Activated T-helper 1 cell treated with Interleukin-2 at 50 U/mL for 16 hours (primary cell): ENCODE data around the gene ARL17B.
"Not testable (repeated sequence)": the region's sequence is repeated elsewhere in the genome, so short reads cannot be mapped to it uniquely, and the experiment has no call there.

Experiments
- DNase-seq: peaks from one replicate; pipeline ENCODE4 v3.0.0-alpha.2; 2020; ENCODE audit warnings: low read depth

The ARL17B gene

GRCh38 chr17:46361755-46362154 lies at the start of gene ARL17B:
Gene ARL17B, minus strand, starts transcription at chr17:46361766. Its CDS starts 3,369 bp downstream, at chr17:46358397.
- DNase-seq = peak; percentile 48

GRCh38 chr17:46409864-46410263 lies 48.3 kb upstream of the ARL17B start:
- not testable (repeated sequence) for DNase-seq

GRCh38 chr17:46407155-46407554 lies 45.6 kb upstream of the ARL17B start:
- not testable (repeated sequence) for DNase-seq

- DNase-seq = not testable (repeated sequence)
Observed at GRCh38 chr17:46401033-46401787, 39.6 kb upstream of the ARL17B start.

- DNase-seq = not testable (repeated sequence)
Observed at GRCh38 chr17:46400543-46400942, 39.0 kb upstream of the ARL17B start.

GRCh38 chr17:46399993-46400392 lies 38.4 kb upstream of the ARL17B start:
- DNase-seq = not testable (repeated sequence)

- not testable (repeated sequence) for DNase-seq
Observed at GRCh38 chr17:46396292-46396691, 34.7 kb upstream of the ARL17B start.

GRCh38 chr17:46393702-46394101 lies 32.1 kb upstream of the ARL17B start:
- not testable (repeated sequence) for DNase-seq

GRCh38 chr17:46385491-46385890 lies 23.9 kb upstream of the ARL17B start:
- not testable (repeated sequence) for DNase-seq

- not testable (repeated sequence) for DNase-seq
Observed at GRCh38 chr17:46383118-46383517, 21.6 kb upstream of the ARL17B start.

GRCh38 chr17:46373418-46373817 lies 11.9 kb upstream of the ARL17B start:
- not testable (repeated sequence) for DNase-seq

- not testable (repeated sequence) for DNase-seq
Observed at GRCh38 chr17:46372236-46373229, 11.0 kb upstream of the ARL17B start.

GRCh38 chr17:46367520-46367919 lies 6.0 kb upstream of the ARL17B start:
- DNase-seq = not testable (repeated sequence)

- DNase-seq = not testable (repeated sequence)
Observed at GRCh38 chr17:46361145-46361735, 326 bp downstream of the ARL17B start.

- not testable (repeated sequence) for DNase-seq
Observed at GRCh38 chr17:46353856-46354255, 7.7 kb downstream of the ARL17B start.

- DNase-seq = not testable (repeated sequence)
Observed at GRCh38 chr17:46349060-46349459, 12.5 kb downstream of the ARL17B start.

GRCh38 chr17:46348345-46348744 lies 13.2 kb downstream of the ARL17B start:
- DNase-seq = not testable (repeated sequence)

GRCh38 chr17:46342131-46342530 lies 19.4 kb downstream of the ARL17B start:
- not testable (repeated sequence) for DNase-seq

- not testable (repeated sequence) for DNase-seq
Observed at GRCh38 chr17:46341220-46341619, 20.3 kb downstream of the ARL17B start.

GRCh38 chr17:46294831-46295230 lies 66.7 kb downstream of the ARL17B start, which contains the start of gene LRRC37A:
Gene LRRC37A, plus strand, starts transcription at chr17:46295131. Its CDS starts 3 bp downstream, at chr17:46295134.
- not testable (repeated sequence) for DNase-seq

GRCh38 chr17:46291618-46292017 lies 69.9 kb downstream of the ARL17B start:
- DNase-seq = not testable (repeated sequence)
